ENCODE measurements around the gene CRACDL. TPM values are rescaled to one million over a fixed set of nuclear protein-coding genes. Genes with fewer than 3 reads are reported as not detected.
"Not testable (repeated sequence)": the region's sequence is repeated elsewhere in the genome, so short reads cannot be mapped to it uniquely, and the experiment has no call there.

Gene CRACDL
- total RNA-seq, 2 experiments from 2014 or later, result 0.04 to 0.15 TPM

DNA sequence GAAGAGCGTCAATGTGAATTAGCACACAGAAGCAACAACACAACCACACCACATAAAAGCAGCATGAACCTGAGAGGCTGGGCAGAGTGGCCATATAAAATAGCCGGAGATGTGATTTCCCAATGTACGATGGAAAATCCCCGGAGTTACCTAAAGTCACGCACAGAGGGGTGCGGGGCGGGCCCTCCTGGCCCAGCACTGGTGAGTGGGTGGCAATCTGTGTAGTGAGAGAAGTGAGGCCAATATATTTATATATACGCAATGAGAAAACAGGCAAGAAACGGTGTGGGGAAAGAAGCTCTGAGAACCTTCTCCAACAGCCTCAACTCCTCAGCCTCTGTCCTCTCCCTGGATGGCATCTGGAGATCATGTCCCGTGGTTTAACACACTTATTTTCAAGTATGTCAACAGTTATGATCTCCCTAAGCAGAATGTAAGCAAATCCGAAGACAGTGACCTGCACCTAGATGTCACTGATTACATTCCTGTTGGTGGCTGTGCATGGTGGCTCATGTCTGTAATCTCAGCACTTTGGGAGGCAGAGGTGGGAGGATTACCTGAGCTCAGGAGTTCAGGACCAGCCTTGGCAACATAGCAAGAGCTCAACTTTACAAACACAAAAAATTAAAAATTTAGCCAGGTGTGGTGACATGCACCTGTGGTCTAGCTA, 41.6 kb downstream of the CRACDL start:
- ChIA-PET CTCF (no interaction called here), POLR2A (no interaction called here)

DNA sequence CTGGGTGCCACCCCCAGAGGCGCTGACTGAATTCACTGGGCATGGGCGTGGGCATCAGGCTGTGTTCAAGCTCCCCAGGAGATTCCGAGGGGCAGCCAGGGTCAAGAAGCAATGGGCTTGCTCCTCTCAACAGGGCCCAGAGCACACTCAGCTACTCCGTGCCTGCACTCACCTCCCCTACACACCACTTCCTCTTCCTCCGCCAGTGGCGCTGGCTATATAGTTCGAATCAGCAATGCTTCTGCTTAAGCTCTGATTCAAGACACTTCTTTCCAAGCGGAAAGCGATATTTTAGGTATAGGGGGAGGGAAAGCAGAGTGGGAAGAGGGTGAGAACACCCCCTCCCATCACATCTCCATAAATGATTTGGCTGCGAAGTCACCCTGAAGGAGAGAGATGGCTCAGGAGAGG, 42.1 kb downstream of the CRACDL start:
- CTCF ChIA-PET, result no interaction called here
- POLR2A ChIA-PET, result no interaction called here

DNA sequence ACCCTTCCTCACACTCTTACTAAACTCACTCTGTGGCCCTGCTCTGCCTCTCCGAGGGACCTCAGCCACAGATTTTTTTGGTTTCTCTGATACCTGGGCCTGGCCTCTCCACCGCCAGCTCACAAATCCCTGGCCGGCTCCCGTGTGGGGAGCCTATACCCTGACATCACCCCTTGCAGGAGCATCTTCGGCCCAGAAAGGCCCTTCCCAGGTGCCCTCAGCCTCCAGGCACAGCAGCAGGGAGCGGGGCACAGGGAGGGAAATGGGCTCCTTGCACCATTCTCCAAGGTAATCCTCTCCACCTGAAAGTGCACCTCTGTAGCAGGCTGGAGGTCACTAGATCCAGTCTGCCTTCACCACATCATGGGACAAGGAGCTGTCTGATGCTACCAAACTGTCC, 43.2 kb downstream of the CRACDL start:
- ChIA-PET CTCF (no interaction called here), POLR2A (no interaction called here)

DNA sequence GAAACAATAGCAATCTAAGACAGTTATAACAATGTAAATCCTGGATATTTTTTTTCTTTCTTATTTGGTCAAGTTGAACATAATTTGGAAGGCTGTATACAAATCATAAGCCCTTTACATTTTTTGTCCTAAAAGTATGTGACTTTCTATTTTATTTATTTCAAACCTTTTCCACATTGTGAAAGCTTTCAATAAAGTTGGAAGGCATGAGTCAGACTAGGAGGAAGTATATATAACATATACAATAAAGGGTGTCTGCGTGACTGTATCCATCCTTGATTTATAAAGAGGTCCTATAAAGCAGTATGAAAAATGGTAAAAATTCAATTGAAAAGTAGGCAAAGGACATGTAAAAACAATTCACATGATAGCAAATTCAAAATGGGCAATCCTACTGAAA, 44.4 kb downstream of the CRACDL start:
- POLR2A ChIA-PET, result no interaction called here
- CTCF ChIA-PET, result no interaction called here

DNA sequence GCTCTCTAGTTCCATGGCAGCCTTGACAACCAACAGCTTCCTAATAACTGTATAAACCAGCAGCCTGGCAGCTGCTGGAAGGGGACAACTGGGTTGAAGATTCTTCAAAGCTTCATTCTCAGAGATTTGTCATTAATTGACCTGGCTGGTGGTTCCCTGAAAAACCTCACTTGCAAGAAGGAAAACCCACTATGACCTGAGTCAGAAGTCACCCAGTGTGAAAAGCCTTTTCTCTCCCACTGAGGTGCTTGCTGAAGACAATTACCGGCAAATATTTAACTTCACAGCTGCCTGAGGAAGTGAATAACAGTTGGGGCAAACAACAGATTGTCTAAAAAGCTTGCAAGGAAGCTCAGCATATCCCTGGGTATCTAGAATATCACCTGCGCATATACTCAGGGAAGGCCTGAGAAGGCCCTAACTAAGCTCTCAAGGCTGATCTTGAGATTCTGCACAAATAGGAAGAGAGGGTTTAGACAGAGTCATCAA, 49.9 kb downstream of the CRACDL start:
- POLR2A ChIA-PET, result no interaction called here

DNA sequence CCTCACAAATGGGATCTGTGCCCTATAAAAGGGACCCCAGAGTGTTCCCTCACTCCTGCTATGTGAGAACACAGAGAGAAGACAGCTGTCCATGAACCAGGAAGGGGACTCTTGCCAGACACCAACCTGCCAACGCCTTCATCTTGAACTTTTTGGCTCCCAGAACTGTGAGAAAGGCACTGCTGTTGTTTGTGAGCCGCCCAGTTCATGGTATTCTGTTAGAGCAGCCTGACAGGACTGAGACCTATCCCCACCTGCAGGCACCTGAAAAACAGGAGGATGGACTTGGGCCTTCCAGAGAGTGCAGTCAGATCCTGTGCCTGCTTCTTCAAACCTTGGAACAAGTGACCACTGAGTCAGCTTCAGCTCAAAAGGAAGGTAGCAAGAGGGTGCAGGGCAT, 51.4 kb downstream of the CRACDL start:
- ChIA-PET POLR2A (no interaction called here), CTCF (no interaction called here)

More for the DNA sequence above, 49.9 kb downstream of the CRACDL start:
- CTCF ChIA-PET, result no interaction called here

DNA sequence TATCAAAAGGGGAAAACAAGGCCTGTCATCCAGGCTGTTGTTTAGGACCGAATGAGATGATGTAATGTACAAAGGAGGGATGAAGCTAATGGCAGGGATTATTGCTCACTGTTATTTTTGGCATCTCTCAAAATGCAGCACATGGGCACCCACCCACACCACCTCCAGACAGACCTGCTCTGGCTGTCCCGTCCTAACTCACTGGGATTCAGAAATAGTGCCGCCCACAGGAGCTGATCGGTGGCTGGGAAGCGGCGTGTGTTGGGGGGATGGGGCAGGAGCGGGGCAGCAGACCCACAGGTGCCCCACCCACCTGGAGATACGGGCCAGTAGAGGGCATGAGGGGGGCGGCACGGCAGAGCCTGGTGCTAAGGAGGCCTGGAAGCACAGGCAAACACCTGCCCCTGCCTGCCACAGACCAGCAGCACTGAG, 52.2 kb downstream of the CRACDL start:
- POLR2A ChIA-PET, result no interaction called here
- CTCF ChIA-PET, result no interaction called here

DNA sequence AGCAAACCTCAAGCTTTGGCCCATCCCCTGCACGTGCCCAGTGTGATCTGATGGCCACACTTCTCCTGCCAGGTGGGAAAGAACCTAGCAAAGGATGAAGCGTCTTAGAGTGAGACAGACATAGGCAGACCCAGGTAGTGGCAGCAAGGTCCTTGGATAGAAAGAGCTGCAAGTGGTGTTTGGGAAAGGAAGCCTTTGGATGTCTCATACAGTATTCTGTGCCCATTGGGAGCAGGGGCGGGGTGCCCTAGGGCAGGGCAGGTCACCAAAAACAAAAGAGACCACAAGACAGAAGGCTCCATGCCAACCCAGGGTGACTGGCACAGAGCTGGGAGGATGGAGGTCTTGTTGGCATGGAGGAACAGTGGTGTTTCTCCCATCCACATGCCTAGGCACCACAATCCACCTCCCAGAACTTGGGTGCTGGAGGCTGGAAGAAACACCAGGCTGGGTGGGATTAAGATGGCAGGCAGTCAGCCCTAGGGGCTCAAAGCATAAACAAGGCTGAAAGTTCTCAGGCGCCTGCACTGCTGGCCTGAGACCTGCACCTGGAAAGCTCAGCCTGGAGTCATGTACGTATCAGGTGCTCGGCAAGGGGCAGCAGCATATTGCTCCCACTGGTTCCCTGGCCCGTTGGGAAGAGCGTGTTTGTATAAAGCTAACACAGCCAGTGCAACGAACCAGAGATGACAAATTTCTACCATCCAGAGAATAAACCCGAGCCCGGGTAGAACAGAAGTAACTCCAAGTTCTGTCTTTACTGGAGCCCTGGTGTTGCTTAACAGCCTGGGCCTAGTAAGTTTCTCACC, 52.9 kb downstream of the CRACDL start:
- ChIA-PET CTCF (no interaction called here), POLR2A (no interaction called here)

DNA sequence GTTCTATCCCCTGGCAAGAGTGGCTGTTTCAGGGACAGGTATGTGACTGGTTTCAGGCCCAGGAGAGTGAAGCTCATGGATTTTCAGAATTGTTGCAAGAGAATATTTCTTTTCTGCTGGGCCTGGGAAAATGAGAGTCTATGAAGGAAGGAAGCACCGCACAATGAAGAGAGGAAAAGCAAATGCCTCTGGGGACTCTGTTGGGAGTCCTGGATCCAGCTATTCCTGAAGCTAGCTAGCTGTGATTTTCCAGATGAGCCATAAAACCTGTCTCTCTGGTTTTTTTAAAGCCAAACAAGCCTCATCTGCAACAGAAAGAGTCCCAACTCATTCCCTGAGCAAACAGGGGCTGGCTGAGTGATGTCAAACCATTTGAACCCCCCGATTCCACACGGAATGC, 53.7 kb downstream of the CRACDL start:
- CTCF ChIA-PET, result no interaction called here
- POLR2A ChIA-PET, result no interaction called here

DNA sequence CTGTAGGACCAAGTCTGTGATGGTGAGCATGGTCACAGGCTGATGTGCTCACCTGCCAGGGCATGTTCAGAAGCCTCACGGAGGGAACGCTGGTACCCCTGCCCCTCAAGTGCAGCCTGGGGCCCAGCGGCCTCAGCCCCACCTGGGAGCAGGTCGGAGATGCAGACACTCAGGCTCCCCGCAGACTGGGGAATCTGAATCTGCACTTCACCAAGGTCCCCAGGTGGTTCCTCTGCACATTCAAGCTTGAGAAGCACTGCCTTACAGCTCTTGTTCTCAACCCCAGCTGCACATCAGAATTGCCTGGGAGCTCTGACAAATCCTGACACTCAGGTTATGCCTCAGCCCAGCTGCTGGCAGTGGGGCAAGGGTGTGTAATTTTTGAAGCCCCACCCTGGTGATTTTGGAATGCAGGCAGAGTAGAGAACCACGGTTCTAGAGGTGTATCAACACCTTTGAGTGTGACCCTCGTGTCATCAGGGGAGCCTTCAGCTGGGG, 54.8 kb downstream of the CRACDL start:
- CTCF ChIA-PET, result no interaction called here
- POLR2A ChIA-PET, result no interaction called here

DNA sequence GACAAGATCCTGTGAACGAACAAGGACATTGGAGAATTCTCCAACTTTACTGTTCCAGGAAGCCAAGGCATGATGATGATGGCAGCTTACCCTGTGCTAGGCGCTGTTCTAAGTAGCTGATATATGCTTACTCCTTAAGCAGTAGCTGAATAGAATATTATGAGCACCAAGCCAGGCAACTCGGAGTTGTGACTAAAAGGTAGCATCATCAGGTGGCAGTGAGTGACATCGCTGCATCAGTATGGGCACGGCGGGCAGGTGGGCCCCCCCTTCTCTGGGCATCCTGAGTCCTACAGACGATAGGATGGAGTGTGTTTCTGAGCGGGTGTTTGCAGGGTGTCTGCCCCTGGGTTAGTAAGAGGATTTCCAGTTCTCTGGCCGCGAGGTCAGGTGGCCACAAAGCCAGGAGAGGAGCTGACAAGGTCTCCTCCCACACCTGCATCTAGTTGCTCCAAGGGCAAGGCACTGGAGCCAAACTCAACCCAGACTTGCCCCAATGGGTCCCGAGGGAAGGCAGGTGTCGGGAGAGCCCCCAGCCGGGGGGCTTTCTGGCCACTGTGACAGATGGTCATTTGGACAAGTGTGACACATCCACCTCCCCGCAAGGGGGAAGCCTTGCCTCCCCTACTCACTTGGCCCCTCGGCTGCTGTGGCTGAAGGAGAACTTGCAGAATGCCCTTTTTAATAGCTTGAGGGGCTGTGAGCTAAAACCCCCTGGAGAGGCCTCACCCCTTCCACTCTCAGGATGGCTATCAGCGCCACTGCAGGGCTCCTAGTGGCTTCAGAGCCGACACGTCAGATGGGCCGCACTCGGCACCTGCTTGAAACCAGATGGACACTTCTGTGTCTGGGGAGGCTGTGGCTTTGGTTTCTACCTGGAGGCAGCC, 55.5 kb downstream of the CRACDL start:
- ChIA-PET CTCF (no interaction called here), POLR2A (no interaction called here)

DNA sequence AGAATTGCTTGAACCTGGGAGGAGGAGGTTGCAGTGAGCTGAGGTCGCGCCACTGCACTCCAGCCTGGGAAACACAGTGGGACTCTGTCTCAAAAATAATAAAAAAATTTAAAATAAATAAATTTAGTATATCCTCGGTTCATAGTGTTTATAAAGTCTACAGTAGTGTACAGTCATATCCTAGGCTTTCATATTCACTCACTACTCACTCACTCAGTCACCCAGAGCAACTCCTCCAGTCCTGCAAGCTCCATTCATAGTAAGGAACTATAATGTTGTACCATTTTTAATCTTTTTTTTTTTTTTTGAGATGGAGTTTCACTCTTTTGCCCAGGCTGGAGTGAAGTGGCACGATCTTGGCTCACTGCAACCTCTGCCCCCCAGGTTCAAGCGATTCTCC, 58.4 kb downstream of the CRACDL start:
- CTCF ChIA-PET, result not testable (repeated sequence)
- POLR2A ChIA-PET, result interaction anchor here (0.6 kb wide), 1 partner anchor 33 kb away, joined by 3 read pairs; no protein-coding TSS in a partner anchor

DNA sequence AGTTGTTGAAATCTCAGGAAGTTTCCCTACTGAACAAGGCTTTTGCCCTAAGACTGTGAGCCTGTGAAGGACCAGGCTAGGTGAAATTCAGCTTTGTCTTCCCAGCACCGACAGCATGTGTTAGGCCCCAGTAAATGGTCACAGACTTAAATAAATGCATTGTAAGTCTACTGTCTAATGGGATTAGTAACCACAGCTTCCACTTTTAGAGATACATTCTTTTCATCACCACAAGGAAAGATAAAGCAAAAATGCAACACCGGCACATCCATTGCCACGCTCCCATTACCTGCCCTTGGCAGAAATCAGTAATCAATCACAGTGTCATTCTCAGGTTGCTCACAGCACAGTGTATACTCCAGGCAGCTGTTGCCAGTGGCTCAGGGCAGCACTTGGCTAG, 59.3 kb downstream of the CRACDL start:
- CTCF ChIA-PET, result no interaction called here
- POLR2A ChIA-PET, result no interaction called here

DNA sequence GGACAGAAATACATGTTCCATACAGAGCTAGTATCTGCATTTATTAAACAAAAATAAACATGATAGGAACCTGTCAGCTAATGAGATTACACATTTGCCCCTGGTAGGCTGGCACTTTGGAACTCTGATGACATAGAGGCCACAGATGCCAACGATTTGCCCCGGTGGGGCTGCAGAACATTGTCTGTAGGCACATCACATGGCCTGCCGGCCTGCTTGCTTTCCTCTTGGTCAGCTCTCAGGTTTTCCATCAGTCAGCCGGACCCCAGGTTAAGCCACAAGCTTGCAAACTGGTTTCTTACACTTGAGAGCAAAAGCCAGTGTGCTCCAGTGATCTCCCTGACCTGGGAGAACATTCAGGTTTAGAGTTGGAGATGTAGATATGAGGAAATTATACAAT, 60.3 kb downstream of the CRACDL start:
- POLR2A ChIA-PET, result no interaction called here
- CTCF ChIA-PET, result no interaction called here

DNA sequence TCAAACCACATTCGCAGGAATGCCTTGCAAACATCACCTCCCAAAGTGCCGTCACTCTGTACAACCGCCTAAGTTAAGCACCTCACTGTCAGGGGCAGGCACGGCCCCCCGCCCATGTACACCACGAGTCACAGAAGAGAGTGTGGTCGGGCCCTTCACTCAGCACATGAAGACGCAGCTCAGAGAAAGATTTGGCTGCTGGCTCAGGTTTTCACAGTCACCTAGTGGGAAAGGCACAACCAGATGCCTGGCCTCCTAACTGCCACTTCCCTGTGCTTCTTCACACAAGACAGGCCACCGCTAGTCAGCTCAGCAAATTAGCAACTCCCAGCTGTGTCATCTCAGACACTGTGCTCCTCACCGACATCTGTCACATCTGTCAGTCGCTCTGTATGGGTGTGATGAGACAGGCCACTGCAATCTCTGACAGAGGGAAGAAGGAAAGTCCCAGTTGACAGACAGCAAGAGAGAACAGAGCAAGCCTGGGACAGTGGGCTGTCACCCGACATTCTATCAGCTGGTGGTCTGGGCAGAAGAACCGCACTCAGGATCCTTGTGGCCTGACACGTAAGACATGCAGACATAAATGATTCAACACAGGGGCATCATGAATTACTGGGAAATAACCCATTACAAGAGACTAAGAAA, 60.8 kb downstream of the CRACDL start:
- ChIA-PET CTCF (no interaction called here), POLR2A (no interaction called here)

DNA sequence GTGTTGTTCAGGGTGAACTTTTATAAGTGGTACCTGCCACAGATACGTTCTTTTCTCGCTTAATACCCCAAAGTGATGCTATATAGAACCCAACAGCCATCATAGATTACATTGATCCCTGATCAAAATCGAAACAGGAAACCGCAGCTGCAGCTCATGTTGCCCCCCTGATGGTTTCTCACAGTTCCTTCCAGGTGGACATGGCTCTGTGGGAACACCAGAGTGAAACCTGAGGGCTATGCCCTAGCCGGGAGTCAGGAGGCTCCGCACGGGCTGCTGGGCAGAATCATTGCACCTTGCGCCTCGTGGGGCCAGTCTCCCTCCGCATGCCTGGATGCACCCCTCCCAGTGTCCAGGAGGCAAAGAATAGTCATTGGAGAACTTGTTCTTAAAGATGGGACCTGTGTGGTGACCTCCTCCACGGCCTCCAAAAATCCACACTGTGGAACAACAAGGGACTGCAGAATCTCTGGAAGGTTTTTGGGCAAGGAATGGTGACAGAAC, 61.8 kb downstream of the CRACDL start:
- CTCF ChIA-PET, result no interaction called here
- POLR2A ChIA-PET, result no interaction called here

DNA sequence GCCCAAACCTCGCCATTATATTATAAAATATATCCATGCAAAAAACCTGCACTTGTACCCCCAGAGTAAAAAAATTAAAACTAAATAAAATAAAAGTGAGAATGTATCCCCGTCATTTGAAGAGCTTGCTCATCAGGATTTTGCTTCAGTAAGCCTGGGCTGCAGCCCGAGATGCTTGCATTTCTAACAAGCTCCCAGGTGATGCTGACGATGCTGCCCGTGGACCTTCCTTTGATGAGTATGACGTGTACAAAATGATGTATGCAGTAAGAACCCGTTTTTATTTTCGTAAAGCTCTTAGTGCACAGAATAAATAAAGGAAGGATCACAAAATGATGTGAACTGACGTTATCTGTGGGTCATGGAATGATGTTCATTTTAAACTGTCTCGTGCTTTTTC, 63.5 kb downstream of the CRACDL start:
- POLR2A ChIA-PET, result no interaction called here
- CTCF ChIA-PET, result no interaction called here

DNA sequence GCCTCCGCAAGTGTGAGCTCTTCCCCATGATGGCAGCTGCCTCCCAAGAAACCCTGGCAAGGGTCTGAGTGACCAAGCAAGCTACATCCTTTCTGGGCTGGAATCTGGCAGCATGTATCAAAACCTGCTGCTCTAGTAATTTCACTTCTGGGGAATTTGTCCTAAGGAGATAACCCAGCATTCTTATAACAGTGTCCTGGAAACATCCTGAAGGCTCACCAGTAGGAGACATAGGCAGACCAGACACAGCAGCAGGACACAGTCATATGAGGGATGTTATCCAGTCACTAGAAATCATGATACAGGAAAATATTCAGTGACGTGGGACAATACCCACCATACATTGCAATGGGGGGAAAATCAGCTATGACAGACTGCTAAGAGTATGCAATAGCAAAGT, 64.5 kb downstream of the CRACDL start:
- ChIA-PET CTCF (no interaction called here), POLR2A (no interaction called here)

DNA sequence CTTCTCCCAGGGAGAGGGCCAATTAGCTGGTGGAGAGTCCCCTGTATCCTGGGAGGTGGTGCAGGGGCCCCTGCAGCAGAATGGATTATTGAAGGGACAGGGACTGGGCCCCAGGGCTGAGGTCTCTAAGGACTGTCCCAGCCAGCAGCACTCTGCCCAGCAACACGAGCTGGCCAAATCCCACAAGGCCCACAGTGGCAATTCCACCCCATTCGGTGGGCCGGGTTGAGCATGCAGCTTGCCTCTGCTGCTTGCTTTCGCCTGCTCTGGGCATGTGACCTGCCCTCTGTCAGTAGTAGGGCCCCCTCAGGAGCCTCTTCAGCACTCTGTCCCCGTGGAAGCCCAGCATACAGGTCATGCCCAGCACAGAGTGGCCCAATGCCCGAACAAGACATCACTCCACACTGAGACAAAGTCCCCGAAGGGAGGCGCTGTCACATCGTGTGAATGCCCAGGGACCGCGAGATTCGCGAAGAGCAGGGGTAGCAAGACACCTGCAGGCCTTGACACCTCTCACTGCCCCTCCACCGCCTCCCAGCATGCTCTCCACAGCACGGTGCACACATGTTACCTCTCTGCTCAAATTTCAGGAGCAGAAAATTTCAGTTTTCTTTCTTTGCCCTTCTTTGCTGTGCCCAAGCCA, 65.4 kb downstream of the CRACDL start:
- CTCF ChIA-PET, result no interaction called here

DNA sequence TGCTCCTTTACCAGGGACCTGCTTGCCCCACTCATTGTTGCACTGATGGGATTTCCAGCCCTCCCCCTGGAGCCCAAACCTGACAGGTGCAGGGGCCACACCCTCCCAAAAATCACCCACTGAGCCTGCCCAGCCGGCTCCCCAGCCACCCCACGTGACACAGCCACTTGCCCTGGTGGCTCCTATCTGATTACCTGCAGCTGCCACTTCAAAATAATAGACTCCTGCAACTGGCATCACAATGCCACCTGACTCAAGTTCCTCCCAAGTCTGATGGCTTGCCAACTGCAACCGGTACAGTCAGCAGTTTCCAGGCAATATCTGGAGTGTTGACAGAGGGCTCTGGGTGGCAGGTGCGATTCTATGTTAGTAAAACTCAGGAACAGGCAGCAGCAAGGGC, 66.2 kb downstream of the CRACDL start:
- POLR2A ChIA-PET, result no interaction called here
- CTCF ChIA-PET, result no interaction called here

More for the DNA sequence above, 65.4 kb downstream of the CRACDL start:
- POLR2A ChIA-PET, result no interaction called here
